Measurements from ENCODE around the gene ARPP19. TPM values are rescaled to one million over a fixed set of nuclear protein-coding genes. Genes with fewer than 3 reads are reported as not detected.

Gene ARPP19, protein sequence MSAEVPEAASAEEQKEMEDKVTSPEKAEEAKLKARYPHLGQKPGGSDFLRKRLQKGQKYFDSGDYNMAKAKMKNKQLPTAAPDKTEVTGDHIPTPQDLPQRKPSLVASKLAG
- total RNA-seq, result 10 to 100 TPM; 47.0 to 73.9 (median 51.6) TPM
- long read RNA-seq, full-length matches to known transcripts, result 4 of 5 reads
- long read RNA-seq, partial matches to known transcripts, result 0 of 5 reads
- long read RNA-seq, other reads (novel, unspliced or antisense), result 1 of 5 reads

DNA sequence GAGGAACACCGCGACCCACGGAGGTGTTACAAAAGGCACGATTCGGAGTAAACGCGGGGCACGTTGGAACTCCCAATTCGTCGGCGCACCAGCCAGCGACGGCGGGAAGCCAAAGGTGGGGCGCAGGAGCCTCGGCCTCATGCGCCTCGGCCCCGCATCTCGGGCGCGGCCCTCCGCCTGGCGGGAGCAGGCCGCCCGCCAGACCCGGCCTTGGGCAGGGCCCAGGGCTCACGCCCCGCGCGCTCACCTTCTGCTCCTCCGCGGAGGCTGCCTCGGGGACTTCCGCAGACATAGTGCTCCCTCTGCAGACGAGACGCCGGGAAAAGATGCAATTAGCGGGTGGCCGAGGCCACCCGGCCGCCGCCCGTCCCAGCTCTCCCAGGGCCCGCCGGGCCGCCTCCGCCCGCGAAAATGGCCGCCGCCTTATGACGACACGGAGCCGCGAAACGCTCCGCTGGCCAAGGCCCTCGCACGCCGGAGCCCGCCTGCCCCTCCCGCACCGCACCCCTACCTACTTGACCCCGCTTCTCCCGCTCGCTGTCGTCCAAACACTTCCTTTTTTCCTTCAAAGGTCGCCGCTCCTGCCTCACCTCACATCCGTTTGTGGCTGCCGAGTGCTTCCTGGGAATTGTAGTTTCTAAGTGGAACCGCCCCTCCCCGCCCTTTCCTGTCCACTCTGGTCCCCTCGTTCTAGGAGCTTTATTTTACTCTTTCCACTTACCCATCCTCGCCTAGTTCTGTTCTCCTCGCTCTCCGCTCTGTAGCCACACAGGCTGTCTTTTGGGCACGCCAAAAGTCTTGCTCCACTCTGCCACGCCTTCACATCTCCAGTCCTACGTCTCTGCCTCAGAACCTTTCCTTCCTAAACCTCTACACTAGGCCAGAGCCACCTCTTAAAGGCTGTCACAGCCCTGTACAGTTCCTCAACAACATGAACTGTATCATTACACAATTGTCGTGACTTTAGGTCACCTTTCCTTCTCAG, at the start of gene ARPP19:
ARPP19 (minus strand) TSS at position 430 of the 985 bp plus-strand sequence; CDS start at position 292, 138 bp downstream.
- Histone ChIP-seq H3K4me1 (peaks cover 0 to 25% (median 2%) of the 10 kb centered on the region in 4 donors), H3K9me3 (no peaks in the 10 kb centered on the region), H3K36me3 (no peaks in the 10 kb centered on the region), H3K4me3 (peak within 1 kb of the TSS; percentile 76 to 79 (median 79)), H3K27ac (peak within 1 kb of the TSS; percentile 88), H3K27me3 (no peaks in the 10 kb centered on the region)
- intact Hi-C loops (cut with DNase I), result no loop called here
- ATAC-seq, result peak; percentile 84 to 94 (median 90)
- DNase-seq, result peak; percentile 90 to 95 (median 94)
- TF ChIP-seq, protein P1, sequence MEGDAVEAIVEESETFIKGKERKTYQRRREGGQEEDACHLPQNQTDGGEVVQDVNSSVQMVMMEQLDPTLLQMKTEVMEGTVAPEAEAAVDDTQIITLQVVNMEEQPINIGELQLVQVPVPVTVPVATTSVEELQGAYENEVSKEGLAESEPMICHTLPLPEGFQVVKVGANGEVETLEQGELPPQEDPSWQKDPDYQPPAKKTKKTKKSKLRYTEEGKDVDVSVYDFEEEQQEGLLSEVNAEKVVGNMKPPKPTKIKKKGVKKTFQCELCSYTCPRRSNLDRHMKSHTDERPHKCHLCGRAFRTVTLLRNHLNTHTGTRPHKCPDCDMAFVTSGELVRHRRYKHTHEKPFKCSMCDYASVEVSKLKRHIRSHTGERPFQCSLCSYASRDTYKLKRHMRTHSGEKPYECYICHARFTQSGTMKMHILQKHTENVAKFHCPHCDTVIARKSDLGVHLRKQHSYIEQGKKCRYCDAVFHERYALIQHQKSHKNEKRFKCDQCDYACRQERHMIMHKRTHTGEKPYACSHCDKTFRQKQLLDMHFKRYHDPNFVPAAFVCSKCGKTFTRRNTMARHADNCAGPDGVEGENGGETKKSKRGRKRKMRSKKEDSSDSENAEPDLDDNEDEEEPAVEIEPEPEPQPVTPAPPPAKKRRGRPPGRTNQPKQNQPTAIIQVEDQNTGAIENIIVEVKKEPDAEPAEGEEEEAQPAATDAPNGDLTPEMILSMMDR (IDR thresholded peaks at IDR 0.05), result peak in 2 of 4 donors; percentile 9 to 31
- TF ChIP-seq POLR2A (IDR thresholded peaks at IDR 0.05), result peak; percentile 79
- 9% methylated on average over 35 of the region's 82 CpGs for WGBS (ENCODE audit: insufficient coverage, low coverage, low lambda C conversion rate, missing lambda C conversion rate)

DNA sequence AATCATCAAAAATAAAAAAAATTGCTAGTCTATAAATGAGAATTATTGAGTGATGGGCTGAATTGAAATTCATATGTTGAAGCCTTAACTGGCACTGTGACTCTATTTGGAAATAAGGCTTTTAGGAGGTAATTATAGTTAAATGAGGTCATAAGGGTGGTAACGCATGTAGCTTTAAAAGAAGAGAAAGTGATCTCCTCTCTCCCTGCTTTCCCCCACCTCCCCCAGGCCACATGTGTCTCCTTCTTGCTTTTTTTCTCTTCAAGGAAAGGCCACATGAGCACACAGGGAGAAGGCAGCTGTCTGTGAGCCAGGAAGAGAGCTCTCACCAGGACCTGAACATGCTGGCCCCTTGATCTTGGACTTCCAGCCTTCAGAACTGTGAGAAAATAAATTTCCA, 48.2 kb upstream of the ARPP19 start:
- no peak for DNase-seq
- Histone ChIP-seq H3K27ac (no peak overlapping the region), H3K36me3 (peaks cover 0 to 8% (median 1%) of the 10 kb centered on the region in 4 donors), H3K4me1 (no peaks in the 10 kb centered on the region), H3K4me3 (no peak overlapping the region), H3K27me3 (no peaks in the 10 kb centered on the region), H3K9me3 (no peaks in the 10 kb centered on the region)
- intact Hi-C loops (cut with DNase I), result no loop called here
- TF ChIP-seq, protein P1 (IDR thresholded peaks at IDR 0.05), result no peak
- no peak for TF ChIP-seq POLR2A (IDR thresholded peaks at IDR 0.05)
- 90% methylated on average over 1 of the region's 1 CpG for WGBS (ENCODE audit: insufficient coverage, low coverage, low lambda C conversion rate, missing lambda C conversion rate)
- no peak for ATAC-seq

DNA sequence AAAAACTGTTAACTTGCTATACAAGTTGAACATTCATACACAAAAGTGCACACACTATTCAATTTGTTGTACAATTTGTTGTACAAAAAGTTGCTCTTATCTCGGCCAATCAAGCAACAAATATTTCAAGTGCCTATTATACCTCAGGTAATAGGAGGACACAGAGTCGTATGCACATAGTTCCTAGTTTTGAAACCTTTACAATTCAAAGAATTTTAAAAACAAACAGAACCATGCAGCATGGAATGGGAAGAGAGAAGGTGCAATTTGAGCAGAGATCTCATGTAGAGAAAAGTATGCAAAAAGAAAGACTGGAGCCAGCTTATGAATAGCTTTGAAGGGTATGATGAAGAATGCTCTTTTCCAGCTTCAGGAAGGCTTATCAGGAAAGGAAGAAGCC, 46.5 kb upstream of the ARPP19 start:
- Histone ChIP-seq H3K4me1 (no peaks in the 10 kb centered on the region), H3K36me3 (peaks cover 0 to 24% (median 13%) of the 10 kb centered on the region in 4 donors), H3K27ac (no peak overlapping the region), H3K4me3 (no peak overlapping the region), H3K9me3 (no peaks in the 10 kb centered on the region), H3K27me3 (no peaks in the 10 kb centered on the region)
- no peak for ATAC-seq
- intact Hi-C loops (cut with DNase I), result no loop called here
- 78% methylated on average over 2 of the region's 2 CpGs for WGBS (ENCODE audit: insufficient coverage, low coverage, low lambda C conversion rate, missing lambda C conversion rate)
- TF ChIP-seq, protein P1 (IDR thresholded peaks at IDR 0.05), result no peak
- no peak for TF ChIP-seq POLR2A (IDR thresholded peaks at IDR 0.05)
- DNase-seq, result no peak

DNA sequence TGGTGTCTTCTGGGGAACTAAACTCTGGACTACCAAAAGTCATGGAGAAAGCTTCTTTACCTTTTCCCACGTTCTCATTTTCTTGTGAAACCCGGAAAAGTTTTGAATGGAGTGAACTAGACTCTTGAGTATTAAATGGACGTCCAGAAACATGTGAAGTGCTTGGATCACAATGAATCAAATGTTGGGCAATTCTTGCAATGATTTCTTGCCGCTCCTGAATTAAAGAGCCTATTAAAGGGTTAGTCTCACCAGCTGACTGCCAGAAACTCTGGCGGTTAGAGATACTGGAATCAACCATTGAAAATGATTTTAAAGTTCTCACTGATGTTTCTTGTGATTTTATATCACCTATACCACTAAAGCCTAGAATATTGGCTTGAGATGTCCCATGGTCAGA, 40.8 kb upstream of the ARPP19 start:
- H3K36me3 ChIP-seq, result peaks cover 0 to 55% (median 25%) of the 10 kb centered on the region in 4 donors
- H3K9me3 ChIP-seq, result no peaks in the 10 kb centered on the region
- no peak overlapping the region for H3K4me3 ChIP-seq
- intact Hi-C loops (cut with DNase I), result no loop called here
- no peak for TF ChIP-seq POLR2A (IDR thresholded peaks at IDR 0.05)
- TF ChIP-seq, protein P1 (IDR thresholded peaks at IDR 0.05), result no peak
- no peak for ATAC-seq
- no peak overlapping the region for H3K27ac ChIP-seq
- 64% methylated on average over 4 of the region's 5 CpGs for WGBS (ENCODE audit: insufficient coverage, low coverage, low lambda C conversion rate, missing lambda C conversion rate)
- no peaks in the 10 kb centered on the region for H3K27me3 ChIP-seq
- H3K4me1 ChIP-seq, result no peaks in the 10 kb centered on the region
- no peak for DNase-seq

Data from right lobe of liver (tissue), 6 donors.